ENCODE results near the gene GPX6. TPM values are rescaled to one million over a fixed set of nuclear protein-coding genes. Genes with fewer than 3 reads are reported as not detected.

GPX6 gene
- total RNA-seq, 3 donors from 2014 or later (not counting 1 experiment from before 2014, with no cell fraction given): not detected

DNA sequence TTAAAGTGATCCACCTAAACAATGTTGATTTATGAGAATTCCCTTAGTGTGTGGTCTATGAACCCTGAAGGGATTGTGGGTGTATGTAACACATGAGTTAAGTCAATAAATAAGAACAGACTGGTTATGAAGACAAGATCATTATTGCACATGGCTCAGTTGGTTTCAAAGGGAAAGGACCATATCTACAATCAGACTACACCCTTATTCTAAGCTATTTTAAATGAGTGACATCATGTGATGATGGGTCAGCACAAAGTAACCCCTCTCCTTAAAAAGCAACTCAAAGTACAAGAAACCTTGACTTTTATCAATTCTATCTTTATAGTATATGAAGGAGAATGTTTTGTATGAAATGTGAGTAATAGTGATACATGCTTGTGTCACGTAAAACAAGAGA lies 57.0 kb downstream of the GPX6 start:
- peaks cover 19% of the 10 kb centered on the region for H3K27me3 ChIP-seq (ENCODE audit: control insufficient read depth, insufficient read depth, low read length)
- intact Hi-C loops (cut with micrococcal nuclease): no loop called here

More for the DNA sequence above, 57.0 kb downstream of the GPX6 start:
- Mint-ChIP-seq H3K36me3 (peaks cover 5% of the 10 kb centered on the region), H3K9me3 (peaks cover 0 to 5% of the 10 kb centered on the region in 2 donors), H3K4me3 (no peak overlapping the region), H3K4me1 (no peaks in the 10 kb centered on the region), H3K27ac (no peak overlapping the region), H3K27me3 (ENCODE audit: low read depth in 2 of 2) (peaks cover 35 to 81% of the 10 kb centered on the region in 2 donors)
- TF ChIP-seq, protein P1, sequence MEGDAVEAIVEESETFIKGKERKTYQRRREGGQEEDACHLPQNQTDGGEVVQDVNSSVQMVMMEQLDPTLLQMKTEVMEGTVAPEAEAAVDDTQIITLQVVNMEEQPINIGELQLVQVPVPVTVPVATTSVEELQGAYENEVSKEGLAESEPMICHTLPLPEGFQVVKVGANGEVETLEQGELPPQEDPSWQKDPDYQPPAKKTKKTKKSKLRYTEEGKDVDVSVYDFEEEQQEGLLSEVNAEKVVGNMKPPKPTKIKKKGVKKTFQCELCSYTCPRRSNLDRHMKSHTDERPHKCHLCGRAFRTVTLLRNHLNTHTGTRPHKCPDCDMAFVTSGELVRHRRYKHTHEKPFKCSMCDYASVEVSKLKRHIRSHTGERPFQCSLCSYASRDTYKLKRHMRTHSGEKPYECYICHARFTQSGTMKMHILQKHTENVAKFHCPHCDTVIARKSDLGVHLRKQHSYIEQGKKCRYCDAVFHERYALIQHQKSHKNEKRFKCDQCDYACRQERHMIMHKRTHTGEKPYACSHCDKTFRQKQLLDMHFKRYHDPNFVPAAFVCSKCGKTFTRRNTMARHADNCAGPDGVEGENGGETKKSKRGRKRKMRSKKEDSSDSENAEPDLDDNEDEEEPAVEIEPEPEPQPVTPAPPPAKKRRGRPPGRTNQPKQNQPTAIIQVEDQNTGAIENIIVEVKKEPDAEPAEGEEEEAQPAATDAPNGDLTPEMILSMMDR (IDR thresholded peaks at IDR 0.05): no peak
- ATAC-seq (no peak), DNase-seq (no peak)
- H3K4me3 ChIP-seq (ENCODE audit: low read length): no peak overlapping the region
- no peaks in the 10 kb centered on the region for H3K9me3 ChIP-seq (ENCODE audit: control insufficient read depth, insufficient read depth, low read length)
- no peak overlapping the region for H3K27ac ChIP-seq (ENCODE audit: low read length)
- WGBS (ENCODE audit: insufficient coverage): 75% methylated on average over 1 of the region's 1 CpG
- no peaks in the 10 kb centered on the region for H3K4me1 ChIP-seq (ENCODE audit: control insufficient read depth, insufficient read depth, low read length)
- no peaks in the 10 kb centered on the region for H3K36me3 ChIP-seq (ENCODE audit: control insufficient read depth, insufficient read depth, low read length)

Other genes with a start within 250 kb of the GPX6 start
- 10 to 100 TPM; 13.7 to 24.4 (median 15.4) TPM for gene ZSCAN26, start 248.7 kb downstream of the GPX6 start, total RNA-seq
- 1 to 10 TPM; 1.1 to 1.5 (median 1.1) TPM for gene PGBD1, start 234.2 kb downstream of the GPX6 start, total RNA-seq
- gene ZSCAN31, start 179.6 kb downstream of the GPX6 start, total RNA-seq: 1 to 10 TPM in 1 of 3 donors, under 1 TPM in 2; 0.65 to 2.2 (median 0.72) TPM
- 1 to 10 TPM; 3.1 to 6.0 (median 4.7) TPM for gene ZKSCAN3, start 165.8 kb downstream of the GPX6 start, total RNA-seq
- 1 to 10 TPM; 3.5 to 4.9 (median 3.9) TPM for gene ZSCAN12, start 116.0 kb downstream of the GPX6 start, total RNA-seq
- under 1 TPM in 2 of 3 donors, not detected in 1; 0.36 to 0.55 TPM for gene ZSCAN23, start 72.3 kb downstream of the GPX6 start, total RNA-seq
- not detected for gene GPX5, start 10.1 kb upstream of the GPX6 start, total RNA-seq

All from natural killer cell (primary cell).